T-helper 17 cell (primary cell): Measurements from ENCODE around the gene DDX5. TPM values are rescaled to one million over a fixed set of nuclear protein-coding genes. Genes with fewer than 3 reads are reported as not detected.
"Not testable (repeated sequence)": the region's sequence is repeated elsewhere in the genome, so short reads cannot be mapped to it uniquely, and the experiment has no call there.

Source experiments
- ATAC-seq: fragments of 150-1000 bp; cut with Tn5 transposase; 2 replicates; pipeline ENCODE4 v1.10.0; 2021; ENCODE audit warnings: mild to moderate bottlenecking, moderate library complexity
- DNase-seq, 3 donors: peaks; one replicate each; pipeline versions ENCODE4 v3.0.0 to v3.0.0-alpha.2; 2020 to 2021
- H3K9me3 ChIP-seq: one replicate; pipeline ENCODE4 v1.7.0; 2013; ENCODE audit warnings: low read length, mild to moderate bottlenecking; ENCODE audit not compliant: control insufficient read depth, poor library complexity, severe bottlenecking
- H3K27ac Mint-ChIP-seq: one replicate; pipeline ENCODE4 v1.8.0; 2022; ENCODE audit warnings: mild to moderate bottlenecking, moderate library complexity, mixed read lengths
- H3K27me3 Mint-ChIP-seq: one replicate; pipeline ENCODE4 v1.8.0; 2022; ENCODE audit warnings: mixed read lengths
- H3K36me3 Mint-ChIP-seq: one replicate; pipeline ENCODE4 v1.8.0; 2022; ENCODE audit warnings: low read depth, mixed read lengths
- H3K4me1 Mint-ChIP-seq: one replicate; pipeline ENCODE4 v1.8.0; 2022; ENCODE audit warnings: mild to moderate bottlenecking, mixed read lengths
- H3K4me3 Mint-ChIP-seq: one replicate; pipeline ENCODE4 v1.8.0; 2022; ENCODE audit warnings: mild to moderate bottlenecking, moderate library complexity, mixed read lengths
- total RNA-seq, 4 donors: library from RNA in 2 of 4; stranded (reverse) in 2 of 4; gene quantifications; one replicate each; pipeline ENCODE4 v1.2.3 and lab custom pipeline; 2022 to 2026

DDX5 gene
- total RNA-seq, 2 donors from 2014 or later, result 2,533 to 2,679 TPM

GRCh38 chr17:64496786-64497564 lies 9.1 kb downstream of the DDX5 start, which contains the start of gene POLG2:
Gene POLG2 (minus strand): TSS chr17:64497054. CDS start chr17:64496968, 86 bp downstream.
- Mint-ChIP-seq H3K4me1 (peaks cover 62% of the 10 kb centered on the region), H3K27me3 (no peaks in the 10 kb centered on the region), H3K27ac (peak within 1 kb of the TSS; percentile 100), H3K36me3 (peaks cover 15% of the 10 kb centered on the region), H3K4me3 (peak within 1 kb of the TSS; percentile 100)
- no peaks in the 10 kb centered on the region for H3K9me3 ChIP-seq
- DNase-seq (peak; percentile 95 to 97 (median 95)), ATAC-seq (peak; percentile 82)

DNA sequence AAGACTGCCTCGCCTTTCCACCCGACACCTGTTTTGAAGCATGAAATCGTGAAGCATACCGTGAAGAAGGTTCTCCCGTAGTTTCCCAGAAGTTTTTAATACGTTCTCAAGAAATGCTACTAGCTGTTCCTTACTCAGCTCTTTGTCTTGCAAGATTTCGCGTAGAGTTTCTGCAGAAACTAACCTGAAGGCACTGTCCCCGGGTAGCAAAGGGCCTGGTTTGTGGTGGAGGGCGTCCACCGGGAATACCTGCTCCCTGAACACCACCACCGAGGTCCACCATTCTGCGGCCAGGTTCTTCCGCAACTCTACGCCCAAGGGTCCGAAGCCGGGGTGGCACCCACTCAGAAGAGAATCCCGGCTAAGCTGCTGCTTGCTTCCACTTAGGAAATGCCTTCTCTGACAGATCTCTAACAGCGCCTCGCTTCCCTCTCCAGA lies 9.7 kb downstream of the DDX5 start:
- no peak for ATAC-seq
- DNase-seq, result no peak
- peaks cover 58% of the 10 kb centered on the region for H3K4me1 Mint-ChIP-seq
- H3K36me3 Mint-ChIP-seq, result peaks cover 15% of the 10 kb centered on the region
- peak overlapping the region; percentile 100 for H3K27ac Mint-ChIP-seq
- H3K9me3 ChIP-seq, result no peaks in the 10 kb centered on the region
- no peaks in the 10 kb centered on the region for H3K27me3 Mint-ChIP-seq
- peak overlapping the region; percentile 100 for H3K4me3 Mint-ChIP-seq

DNA sequence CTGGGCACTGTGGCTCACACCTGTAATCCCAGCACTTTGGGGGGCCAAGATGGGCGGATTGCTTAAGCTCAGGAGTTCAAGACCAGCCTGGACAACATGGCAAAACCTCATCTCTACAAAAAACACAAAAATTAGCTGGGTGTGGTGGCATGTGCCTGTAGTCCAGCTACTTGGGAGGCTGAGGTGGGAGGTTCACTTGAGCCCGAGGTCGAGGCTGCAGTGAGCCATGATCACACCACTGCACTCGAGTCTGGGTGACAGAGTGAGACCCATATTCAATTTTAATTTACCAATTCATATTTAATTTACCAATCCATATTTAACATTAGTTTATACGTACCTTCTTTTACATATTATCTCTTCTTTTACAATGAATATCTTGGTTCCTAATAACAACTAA lies 10.8 kb downstream of the DDX5 start:
- ATAC-seq, H3K27me3 Mint-ChIP-seq, H3K36me3 Mint-ChIP-seq, H3K9me3 ChIP-seq, H3K27ac Mint-ChIP-seq, DNase-seq: not testable (repeated sequence)
- Mint-ChIP-seq H3K4me1 (peaks cover 49% of the 10 kb centered on the region), H3K4me3 (peak overlapping the region; percentile 66)

DNA sequence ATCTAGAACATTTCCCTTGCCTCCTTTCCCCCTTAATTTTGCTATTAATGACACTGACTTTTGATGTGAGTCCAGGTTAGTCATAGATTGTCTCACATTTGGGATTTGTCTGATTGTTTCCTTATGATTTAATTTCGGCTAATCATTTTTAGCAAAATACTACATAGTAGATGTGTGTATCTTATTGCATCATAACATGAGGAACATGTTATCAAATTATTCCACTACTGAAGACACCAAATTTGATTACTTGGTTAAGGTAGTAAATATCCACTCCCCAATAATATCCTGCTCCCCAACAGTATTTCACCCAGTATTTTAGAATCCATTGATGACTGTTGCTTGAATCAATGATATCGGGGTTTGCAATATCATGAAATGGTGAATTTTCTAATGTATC lies 12.0 kb downstream of the DDX5 start:
- peak overlapping the region; percentile 66 for H3K4me3 Mint-ChIP-seq
- DNase-seq (no peak), ATAC-seq (no peak)
- peak overlapping the region; percentile 76 for H3K27ac Mint-ChIP-seq
- H3K27me3 Mint-ChIP-seq, result no peaks in the 10 kb centered on the region
- H3K36me3 Mint-ChIP-seq, result peaks cover 6% of the 10 kb centered on the region
- H3K4me1 Mint-ChIP-seq, result peaks cover 40% of the 10 kb centered on the region
- no peaks in the 10 kb centered on the region for H3K9me3 ChIP-seq

DNA sequence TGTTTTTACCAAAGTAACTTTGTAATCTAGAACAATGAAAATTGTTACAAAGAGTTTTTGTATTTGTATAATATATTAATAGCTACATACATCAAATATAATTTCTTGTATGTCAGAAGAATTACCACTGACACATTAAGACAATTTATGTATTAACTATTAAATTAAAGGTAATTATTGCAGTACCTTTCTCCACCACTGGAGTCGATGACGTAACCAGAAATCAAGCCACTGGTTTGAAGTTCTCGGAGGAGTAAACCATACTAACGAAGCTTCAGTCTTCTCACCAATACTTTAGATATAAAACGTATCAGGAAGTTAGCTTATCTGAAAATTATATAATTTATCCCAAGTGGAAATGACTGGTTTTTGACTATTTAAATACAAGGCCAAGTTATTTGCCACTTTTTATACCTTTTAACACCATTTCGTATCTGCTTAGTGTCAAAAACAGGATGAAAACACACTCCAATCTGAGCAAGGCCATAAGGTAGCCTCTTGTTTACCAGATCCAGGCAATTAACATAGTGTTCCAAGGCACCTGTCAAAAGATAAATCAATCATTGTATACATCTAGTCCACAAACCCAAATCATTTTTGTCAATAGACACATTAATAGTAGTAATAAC lies 13.5 kb downstream of the DDX5 start:
- Mint-ChIP-seq H3K27ac (peak overlapping the region; percentile 11), H3K4me3 (no peak overlapping the region), H3K36me3 (peaks cover 6% of the 10 kb centered on the region), H3K4me1 (peaks cover 32% of the 10 kb centered on the region), H3K27me3 (no peaks in the 10 kb centered on the region)
- ATAC-seq (no peak), DNase-seq (no peak)
- no peaks in the 10 kb centered on the region for H3K9me3 ChIP-seq

DNA sequence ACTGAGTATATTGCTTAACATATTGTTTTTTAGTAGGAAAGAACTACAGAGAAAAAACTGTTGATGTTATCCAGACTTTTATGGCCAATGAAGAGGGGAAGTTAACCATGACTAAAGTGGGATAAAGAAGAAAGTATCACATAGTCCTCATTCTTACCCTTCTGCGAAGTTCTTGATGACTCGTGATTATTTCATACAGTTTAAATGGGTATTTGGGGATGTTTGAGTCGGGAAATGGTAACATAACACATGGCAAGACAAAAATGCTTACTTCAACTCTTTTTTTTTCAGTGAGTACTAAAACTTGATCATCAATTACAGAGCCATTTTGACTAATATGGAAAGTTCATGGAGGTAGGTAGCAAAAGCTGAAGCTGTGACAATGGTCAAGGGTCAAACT lies 14.1 kb downstream of the DDX5 start:
- Mint-ChIP-seq H3K27ac (no peak overlapping the region), H3K36me3 (peaks cover 3% of the 10 kb centered on the region), H3K4me1 (peaks cover 26% of the 10 kb centered on the region), H3K4me3 (no peak overlapping the region), H3K27me3 (no peaks in the 10 kb centered on the region)
- DNase-seq (no peak), ATAC-seq (no peak)
- H3K9me3 ChIP-seq, result no peaks in the 10 kb centered on the region

DNA sequence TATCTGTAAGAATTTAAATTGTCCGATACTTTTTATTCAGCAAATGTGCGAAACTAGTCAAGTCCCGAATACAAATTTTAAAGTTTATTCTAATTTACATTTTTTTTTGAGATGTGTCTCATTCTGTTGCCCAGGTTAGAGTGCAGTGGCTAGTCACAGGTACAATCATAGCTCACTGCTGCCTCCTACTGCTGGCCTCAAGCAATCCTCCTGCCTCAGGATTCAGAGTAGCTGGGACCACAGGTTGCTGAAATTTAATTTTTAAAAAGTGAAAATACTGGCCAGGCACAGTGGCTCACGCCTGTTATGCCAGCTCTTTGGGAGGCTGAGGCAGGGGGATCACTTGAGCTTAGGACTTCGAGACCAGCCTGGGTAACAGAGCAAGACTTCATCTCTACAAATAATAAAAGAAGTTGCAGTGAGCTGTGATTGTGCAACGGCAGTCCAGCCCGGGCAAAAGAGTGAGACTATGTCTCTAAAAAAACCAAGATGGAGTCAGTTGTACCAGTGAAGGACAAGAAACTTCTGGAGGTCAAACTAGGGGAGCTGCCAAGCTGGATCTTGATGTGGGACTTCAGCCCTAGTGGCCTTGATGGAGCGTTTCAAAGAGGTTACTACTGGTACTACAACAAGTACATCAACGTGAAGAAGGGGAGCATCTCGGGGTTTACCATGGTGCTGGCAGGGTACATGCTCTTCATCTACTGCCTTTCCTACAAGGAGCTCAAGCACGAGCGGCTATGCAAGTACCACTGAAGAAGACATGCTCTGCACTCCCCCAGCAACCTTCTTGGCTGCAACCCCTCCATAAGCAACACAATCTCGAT lies 14.8 kb downstream of the DDX5 start:
- H3K4me3 Mint-ChIP-seq, result no peak overlapping the region
- H3K9me3 ChIP-seq, result no peaks in the 10 kb centered on the region
- H3K4me1 Mint-ChIP-seq, result peaks cover 18% of the 10 kb centered on the region
- no peak overlapping the region for H3K27ac Mint-ChIP-seq
- peak; percentile 78 for ATAC-seq
- DNase-seq, result peak in 1 of 3 donors; percentile 45
- no peaks in the 10 kb centered on the region for H3K27me3 Mint-ChIP-seq
- H3K36me3 Mint-ChIP-seq, result no peaks in the 10 kb centered on the region

- Mint-ChIP-seq H3K36me3 (no peaks in the 10 kb centered on the region), H3K27me3 (no peaks in the 10 kb centered on the region), H3K27ac (no peak overlapping the region), H3K4me3 (no peak overlapping the region), H3K4me1 (peaks cover 16% of the 10 kb centered on the region)
- no peak for DNase-seq
- ATAC-seq, result no peak
- H3K9me3 ChIP-seq, result no peaks in the 10 kb centered on the region
Measured at GRCh38 chr17:64488301-64488700, 17.8 kb downstream of the DDX5 start.

GRCh38 chr17:64484380-64484779 lies 21.7 kb downstream of the DDX5 start:
- no peaks in the 10 kb centered on the region for H3K27me3 Mint-ChIP-seq
- H3K9me3 ChIP-seq, result no peaks in the 10 kb centered on the region
- DNase-seq, result no peak
- peaks cover 13% of the 10 kb centered on the region for H3K4me1 Mint-ChIP-seq
- no peak overlapping the region for H3K4me3 Mint-ChIP-seq
- peak overlapping the region; percentile 74 for H3K27ac Mint-ChIP-seq
- ATAC-seq, result no peak
- peaks cover 2% of the 10 kb centered on the region for H3K36me3 Mint-ChIP-seq

DNA sequence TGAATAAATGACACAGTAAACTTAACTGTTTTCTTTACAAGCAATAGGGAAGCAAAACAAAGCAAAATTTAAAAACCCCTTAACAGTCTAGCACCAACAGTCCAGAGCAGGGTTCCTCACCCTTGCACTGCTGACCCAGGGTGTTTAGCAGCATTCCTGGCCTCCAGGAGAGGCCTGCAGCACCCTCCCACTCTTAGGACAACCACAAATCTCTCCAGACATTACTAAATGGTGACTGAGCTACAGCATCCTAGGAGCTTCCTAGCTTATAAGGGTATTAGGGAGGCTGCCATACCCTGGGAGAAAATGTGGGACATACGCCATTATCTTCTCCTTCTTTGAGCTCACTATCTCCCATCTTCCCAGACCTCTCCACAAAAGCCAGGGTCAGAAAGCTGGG lies 25.1 kb downstream of the DDX5 start:
- Mint-ChIP-seq H3K36me3 (peaks cover 2% of the 10 kb centered on the region), H3K27me3 (no peaks in the 10 kb centered on the region), H3K4me1 (peaks cover 11% of the 10 kb centered on the region), H3K4me3 (no peak overlapping the region), H3K27ac (no peak overlapping the region)
- no peak for ATAC-seq
- H3K9me3 ChIP-seq, result no peaks in the 10 kb centered on the region
- DNase-seq, result no peak

GRCh38 chr17:64477849-64478248 lies 28.2 kb downstream of the DDX5 start:
- no peak overlapping the region for H3K4me3 Mint-ChIP-seq
- no peak overlapping the region for H3K27ac Mint-ChIP-seq
- H3K4me1 Mint-ChIP-seq, result no peaks in the 10 kb centered on the region
- DNase-seq (no peak), ATAC-seq (no peak)
- H3K27me3 Mint-ChIP-seq, result no peaks in the 10 kb centered on the region
- no peaks in the 10 kb centered on the region for H3K9me3 ChIP-seq
- peaks cover 2% of the 10 kb centered on the region for H3K36me3 Mint-ChIP-seq

DNA sequence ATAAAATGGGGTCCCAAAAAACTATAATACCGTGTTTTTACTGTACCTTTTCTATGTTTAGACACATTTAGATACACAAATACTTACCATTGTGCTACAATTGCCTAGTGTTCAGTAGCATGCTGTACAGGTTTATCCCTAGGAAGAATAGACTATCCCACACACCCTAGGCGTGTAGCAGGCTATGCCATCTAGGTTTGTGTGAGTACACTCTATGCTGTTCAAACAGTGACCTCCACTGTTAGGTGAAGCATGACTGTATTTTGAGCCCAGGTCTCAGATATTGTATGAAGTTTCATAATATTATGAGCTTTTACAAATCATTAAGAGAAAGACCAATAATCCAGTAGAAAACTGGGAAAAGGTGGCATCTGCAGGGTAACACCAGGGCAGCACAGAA lies 33.5 kb downstream of the DDX5 start:
- no peak for DNase-seq
- no peak overlapping the region for H3K4me3 Mint-ChIP-seq
- H3K27ac Mint-ChIP-seq, result no peak overlapping the region
- H3K9me3 ChIP-seq, result no peaks in the 10 kb centered on the region
- no peaks in the 10 kb centered on the region for H3K4me1 Mint-ChIP-seq
- no peak for ATAC-seq
- no peaks in the 10 kb centered on the region for H3K27me3 Mint-ChIP-seq
- no peaks in the 10 kb centered on the region for H3K36me3 Mint-ChIP-seq

- ATAC-seq (no peak), DNase-seq (no peak)
- H3K4me1 Mint-ChIP-seq, result no peaks in the 10 kb centered on the region
- H3K36me3 Mint-ChIP-seq, result peaks cover 2% of the 10 kb centered on the region
- H3K27ac Mint-ChIP-seq, result no peak overlapping the region
- H3K4me3 Mint-ChIP-seq, result no peak overlapping the region
- no peaks in the 10 kb centered on the region for H3K9me3 ChIP-seq
- no peaks in the 10 kb centered on the region for H3K27me3 Mint-ChIP-seq
Measured at GRCh38 chr17:64471440-64471839, 34.6 kb downstream of the DDX5 start.
